GM21367 (cell line): ENCODE measurements around the gene B3GALNT1.

Experiments used
- ATAC-seq: cut with Tn5 transposase; IDR thresholded peaks from one replicate; pipeline ENCODE4 v1.9.1; 2021; ENCODE audit not compliant: unreplicated experiment

The B3GALNT1 gene, protein sequence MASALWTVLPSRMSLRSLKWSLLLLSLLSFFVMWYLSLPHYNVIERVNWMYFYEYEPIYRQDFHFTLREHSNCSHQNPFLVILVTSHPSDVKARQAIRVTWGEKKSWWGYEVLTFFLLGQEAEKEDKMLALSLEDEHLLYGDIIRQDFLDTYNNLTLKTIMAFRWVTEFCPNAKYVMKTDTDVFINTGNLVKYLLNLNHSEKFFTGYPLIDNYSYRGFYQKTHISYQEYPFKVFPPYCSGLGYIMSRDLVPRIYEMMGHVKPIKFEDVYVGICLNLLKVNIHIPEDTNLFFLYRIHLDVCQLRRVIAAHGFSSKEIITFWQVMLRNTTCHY

DNA sequence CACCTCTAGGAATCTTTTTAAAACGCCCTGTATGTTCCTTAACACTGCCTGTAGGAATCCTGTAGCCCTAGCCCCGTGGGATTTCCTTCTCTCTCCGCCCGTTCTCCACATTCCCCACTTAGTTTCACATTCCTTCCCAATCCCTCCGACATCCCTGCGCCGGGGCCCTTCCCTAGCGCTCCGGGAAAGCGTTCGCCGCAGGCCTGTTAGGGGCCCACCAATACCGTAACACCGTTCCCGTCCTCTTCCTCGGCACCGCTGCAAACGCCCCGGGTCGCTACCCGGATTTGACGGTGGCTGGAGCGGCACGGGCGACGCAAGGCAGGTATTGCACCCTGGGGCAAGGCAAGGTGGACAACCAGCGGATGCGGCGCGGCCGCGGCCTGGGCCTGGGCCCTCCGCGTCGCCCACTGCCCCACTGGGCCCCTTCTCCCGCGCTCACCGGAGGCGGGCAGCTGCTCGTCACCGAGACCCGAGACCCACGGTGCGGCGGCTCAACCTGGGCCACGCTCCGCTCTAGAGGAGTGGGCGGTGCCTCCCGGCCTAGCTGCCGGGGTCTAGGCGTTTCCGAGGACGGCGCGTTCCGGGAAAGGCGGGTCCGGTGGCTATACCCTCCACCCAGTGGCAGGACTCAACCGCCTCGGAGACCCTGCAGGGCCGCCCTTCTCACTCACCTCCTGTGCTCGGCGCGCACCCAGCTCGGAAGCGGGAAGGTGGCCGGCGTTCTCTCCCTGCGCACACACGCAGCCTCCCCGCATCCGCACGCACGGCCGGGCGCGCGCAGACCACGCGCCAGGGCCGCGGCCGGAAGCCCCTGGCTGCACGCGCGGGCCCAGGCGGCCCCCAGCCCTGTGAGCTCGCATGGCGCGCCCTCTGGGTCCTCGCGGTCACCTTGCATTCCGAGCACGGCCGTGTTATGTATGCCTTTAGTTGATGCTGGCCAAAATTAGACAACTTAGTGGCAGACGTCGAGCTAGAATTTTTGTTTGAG lies at the start of gene B3GALNT1:
Gene B3GALNT1, minus strand, starts transcription at position 789 of the 991 bp plus-strand sequence. CDS start 18,595 bp downstream, outside the sequence.
- ATAC-seq: peak; percentile 72

GRCh38 chr3:161153480-161153879 lies 48.3 kb upstream of the B3GALNT1 start:
- ATAC-seq: no peak

DNA sequence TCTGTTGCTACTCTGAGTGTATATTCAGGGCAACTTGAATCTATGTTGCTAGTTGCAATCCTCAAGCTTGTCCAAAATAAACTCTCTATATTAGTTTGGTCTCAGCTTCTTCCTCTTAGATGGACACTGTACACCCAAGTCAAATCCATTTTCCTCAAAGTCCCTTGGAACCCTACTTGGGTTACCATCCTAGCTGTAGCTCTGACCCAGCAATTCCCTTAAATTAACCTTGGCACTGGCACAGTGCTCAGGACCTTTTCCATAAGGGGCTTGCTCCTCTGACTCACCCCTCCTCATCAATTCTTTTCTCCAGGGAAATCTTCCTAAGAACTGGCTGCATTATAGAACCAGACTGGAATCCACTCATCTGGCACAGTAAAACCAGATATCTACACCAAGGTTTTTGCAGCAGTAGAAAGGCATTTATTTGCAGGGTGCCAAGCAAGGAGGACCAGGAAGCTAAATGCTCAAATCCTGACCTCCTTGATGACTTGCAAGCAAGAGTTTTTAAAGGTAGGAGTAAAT lies 44.9 kb upstream of the B3GALNT1 start:
- ATAC-seq: no peak

DNA sequence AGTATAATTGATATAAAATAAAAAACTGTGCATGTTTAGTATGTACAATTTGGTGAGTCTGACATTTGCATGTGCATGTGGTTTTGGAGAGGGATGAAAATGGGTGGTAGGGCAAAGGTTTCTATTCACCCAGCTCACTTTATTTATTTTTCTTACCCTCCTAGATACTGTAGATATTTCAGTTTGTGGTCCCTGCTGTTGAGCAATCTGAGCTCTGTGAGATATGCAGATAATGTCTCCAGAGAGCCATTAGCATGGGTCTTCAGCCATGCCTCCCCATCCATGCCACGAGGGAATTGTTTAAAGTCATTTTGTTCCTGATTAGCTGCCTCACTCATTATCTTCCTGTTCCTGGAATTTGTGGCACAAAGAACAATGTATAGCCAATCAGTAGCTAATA lies 44.4 kb upstream of the B3GALNT1 start:
- no peak for ATAC-seq

DNA sequence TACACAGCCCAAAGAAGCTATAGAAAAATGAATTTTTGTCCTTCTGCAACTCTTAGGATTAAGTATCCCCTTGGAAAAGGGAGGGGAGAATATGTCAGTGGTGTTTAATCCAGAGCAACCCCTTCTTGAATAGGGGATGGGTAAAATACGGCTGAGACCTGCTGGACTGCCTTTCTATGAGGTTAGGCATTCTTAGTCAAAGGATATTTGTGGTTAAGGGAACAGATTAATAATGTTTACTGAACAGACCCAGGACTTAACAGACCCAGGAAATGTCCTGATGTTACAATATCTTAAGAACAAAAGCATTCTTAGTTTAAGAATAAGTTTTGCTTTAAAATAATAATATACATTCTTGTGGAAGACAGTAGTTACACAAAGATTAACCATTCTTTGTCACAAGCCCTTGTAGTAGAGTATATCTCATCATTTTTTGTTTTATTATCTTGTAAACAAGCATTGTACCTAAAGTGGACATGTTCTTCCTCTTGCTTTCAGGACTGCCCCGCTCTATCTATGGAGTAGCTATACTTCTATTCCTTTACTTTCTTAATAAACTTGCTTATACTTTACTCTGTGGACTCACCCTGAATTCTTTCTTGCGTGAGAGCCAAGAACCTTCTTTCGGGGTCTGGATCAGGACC lies 43.8 kb upstream of the B3GALNT1 start:
- ATAC-seq: no peak

DNA sequence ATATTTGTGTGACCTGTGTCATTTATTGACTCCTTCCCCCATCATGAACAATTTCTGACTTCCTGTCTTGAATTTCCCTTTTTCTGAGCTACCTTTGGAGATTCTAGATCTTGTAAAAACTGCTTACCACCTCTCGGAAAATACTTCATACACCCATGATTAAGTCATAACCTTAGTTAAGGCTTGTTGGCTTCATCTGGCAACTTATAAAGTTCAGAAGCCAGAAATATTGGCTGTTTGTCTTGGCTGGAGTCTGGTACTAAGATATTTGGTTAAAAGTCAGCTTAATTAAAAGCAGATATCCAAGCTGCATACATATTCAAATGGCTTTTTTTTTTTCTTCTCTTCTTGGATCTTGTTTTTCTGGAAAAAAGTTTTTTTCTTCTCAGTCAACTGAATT lies 37.3 kb upstream of the B3GALNT1 start:
- no peak for ATAC-seq

DNA sequence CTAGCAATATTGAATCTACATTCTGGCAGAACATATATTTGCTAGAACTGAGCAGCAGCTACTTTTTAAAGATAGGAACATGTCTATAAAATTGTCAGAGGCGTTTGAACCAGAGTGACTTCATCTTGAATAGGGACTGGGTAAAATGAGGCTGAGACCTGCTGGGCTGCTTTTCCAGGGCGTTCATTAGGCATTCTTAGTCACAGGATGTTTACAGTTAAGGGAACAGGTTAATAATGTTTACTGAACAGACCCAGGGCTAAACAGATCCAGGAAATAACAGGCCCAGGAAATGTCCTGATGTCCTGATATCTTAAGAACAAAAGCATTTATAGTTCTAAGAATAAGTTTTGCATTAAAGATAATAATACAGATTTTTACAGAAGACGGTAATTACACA lies 34.5 kb upstream of the B3GALNT1 start:
- ATAC-seq: no peak

GRCh38 chr3:161137260-161137659 lies 32.1 kb upstream of the B3GALNT1 start:
- ATAC-seq: no peak

- no peak for ATAC-seq
These were observed 27.2 kb upstream of the B3GALNT1 start for GRCh38 chr3:161132391-161132790.

- ATAC-seq: no peak
These were observed 21.3 kb upstream of the B3GALNT1 start for GRCh38 chr3:161126495-161126894.

GRCh38 chr3:161117646-161118045 lies 12.5 kb upstream of the B3GALNT1 start:
- no peak for ATAC-seq

DNA sequence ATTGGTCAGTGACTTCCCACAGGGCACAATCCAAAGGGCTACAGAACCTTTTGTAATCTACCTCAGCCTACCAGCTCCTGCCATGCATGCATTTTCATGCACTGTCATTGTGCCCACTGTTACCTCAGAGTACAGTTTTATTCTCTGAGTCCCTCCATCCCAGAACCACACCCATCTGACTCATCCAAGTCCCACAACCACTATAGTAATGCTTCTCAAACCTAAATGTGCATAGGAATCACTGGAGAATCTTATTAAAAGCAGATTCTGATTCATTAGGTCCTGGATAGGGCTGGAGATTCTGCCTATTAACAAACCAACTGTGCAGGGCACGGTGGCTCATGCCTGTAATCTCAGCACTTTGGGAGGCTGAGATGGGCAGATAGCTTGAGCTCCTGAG lies 3.7 kb upstream of the B3GALNT1 start:
- ATAC-seq: no peak

- no peak for ATAC-seq
These were observed 2.2 kb upstream of the B3GALNT1 start for GRCh38 chr3:161107311-161107710.

DNA sequence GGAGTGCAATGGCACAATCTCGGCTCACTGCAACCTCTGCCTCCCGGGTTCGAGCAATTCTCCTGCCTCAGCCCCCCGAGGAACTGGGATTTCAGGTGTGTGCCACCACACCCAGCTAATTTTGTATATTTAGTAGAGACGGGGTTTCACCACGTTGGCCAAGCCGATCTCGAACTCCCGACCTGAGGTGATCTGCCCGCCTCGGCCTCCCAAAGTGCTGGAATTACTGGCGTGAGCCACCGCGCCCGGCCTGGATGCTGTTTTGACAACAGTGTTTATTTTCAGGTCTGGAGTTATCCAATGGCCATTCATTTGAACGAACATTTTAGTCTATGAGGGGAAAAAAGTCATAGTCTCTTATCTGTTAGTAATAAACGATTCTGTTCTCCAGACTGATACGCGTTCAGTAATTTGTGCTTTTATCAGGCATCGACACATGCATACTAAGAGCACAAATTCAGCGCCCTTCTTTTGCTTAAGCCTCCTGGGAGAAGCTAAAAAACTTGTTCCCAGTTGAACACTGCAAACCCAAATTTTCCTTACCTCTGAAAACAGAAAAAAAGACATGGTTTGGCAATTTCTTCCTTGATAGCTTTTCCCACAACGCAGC lies 1.3 kb downstream of the B3GALNT1 start:
- ATAC-seq: no peak

DNA sequence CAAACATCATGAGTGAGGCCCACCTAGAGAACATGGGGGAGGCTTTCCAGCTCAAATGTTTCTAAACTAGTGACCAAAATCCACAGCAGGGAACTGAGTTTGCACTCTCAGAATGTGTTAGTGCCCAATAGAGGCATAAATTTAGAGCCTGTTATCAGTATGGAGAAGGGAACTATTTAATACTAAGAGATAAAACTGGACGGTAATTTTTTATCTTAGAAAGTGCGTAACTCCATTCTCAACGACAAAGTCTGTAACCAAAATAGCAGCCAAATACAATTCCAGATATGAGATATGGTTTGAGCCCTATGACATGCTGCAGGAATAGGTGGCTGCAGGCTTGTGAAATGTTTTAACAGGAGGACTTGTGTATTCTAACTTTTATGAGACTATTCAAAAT lies 3.5 kb downstream of the B3GALNT1 start:
- no peak for ATAC-seq

DNA sequence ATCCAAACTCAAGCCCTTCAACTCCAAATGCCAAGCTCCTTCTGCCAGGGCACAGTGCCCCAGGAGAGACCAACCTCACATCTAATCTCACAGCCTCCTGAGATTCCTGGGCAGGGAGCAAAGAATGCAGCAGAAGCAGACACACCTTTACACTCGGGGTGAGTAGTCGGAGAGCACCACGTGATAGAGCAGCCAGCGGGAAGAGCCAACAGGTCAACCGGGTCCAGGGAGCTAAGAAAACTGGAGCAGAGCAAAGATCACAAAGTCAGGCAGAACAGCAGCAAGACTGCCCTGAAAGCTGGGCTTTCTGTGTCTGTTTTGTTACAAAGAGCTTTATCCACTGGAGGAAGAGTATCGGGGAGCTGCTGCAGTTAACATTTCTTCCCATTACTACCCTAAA lies 4.2 kb downstream of the B3GALNT1 start:
- ATAC-seq: no peak

GRCh38 chr3:161096771-161097367 lies 8.3 kb downstream of the B3GALNT1 start:
- ATAC-seq: no peak

DNA sequence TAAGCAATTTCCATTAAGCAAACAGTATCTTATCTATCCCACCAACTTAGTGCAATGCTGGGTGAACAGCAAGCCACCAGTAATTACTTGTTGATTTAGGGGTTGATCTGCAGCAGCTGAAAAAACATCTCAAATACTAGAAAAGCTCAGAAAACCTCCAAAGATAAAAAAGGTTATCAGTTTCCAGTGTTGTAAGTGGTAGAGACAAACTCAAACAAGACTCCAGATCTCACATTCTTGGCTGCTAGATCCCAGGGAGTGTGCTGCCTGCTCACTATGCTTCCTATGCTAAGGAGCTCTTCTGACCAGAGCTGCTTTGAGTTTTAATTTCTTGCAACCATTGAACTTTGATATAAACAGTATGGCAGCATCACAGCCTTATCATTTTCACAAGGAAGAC lies 11.3 kb downstream of the B3GALNT1 start:
- no peak for ATAC-seq

- ATAC-seq: no peak
These were observed 20.9 kb downstream of the B3GALNT1 start for GRCh38 chr3:161084277-161084676.

DNA sequence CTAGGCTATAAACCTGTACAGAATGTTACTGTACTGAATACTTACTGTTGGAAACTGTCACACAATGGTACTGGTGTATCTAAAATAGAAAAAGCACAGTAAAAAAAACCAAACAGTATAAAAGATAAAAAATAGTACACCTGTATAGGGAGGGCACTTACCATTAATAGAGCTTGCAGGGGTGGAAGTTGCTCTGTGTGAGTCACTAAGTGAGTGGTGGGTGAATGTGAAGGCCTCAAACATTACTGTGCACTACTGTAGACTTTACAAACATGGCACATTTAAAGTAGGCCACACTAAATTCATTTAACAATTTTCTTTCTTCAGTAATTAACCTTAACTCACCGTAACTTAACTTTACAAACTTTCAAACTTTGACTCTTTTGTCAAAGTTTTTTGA lies 22.0 kb downstream of the B3GALNT1 start:
- ATAC-seq: no peak
